Mucosa of stomach (tissue), 1 donor: ENCODE measurements around the gene SLC34A2.
"Not testable (repeated sequence)": the region's sequence is repeated elsewhere in the genome, so short reads cannot be mapped to it uniquely, and the experiment has no call there.

ENCODE experiments used
- H3K27me3 ChIP-seq: one replicate; pipeline ENCODE4 v1.7.0; 2013; ENCODE audit warnings: mild to moderate bottlenecking, low read length; ENCODE audit not compliant: control insufficient read depth, insufficient read depth
- H3K36me3 ChIP-seq: one replicate; pipeline ENCODE4 v1.7.0; 2013; ENCODE audit warnings: low read length; ENCODE audit not compliant: control insufficient read depth, insufficient read depth
- H3K4me1 ChIP-seq: one replicate; pipeline ENCODE4 v1.7.0; 2013; ENCODE audit warnings: mild to moderate bottlenecking, low read length; ENCODE audit not compliant: control insufficient read depth, insufficient read depth
- H3K4me3 ChIP-seq: one replicate; pipeline ENCODE4 v1.7.0; 2013; ENCODE audit warnings: low read length
- H3K9ac ChIP-seq: one replicate; pipeline ENCODE4 v1.7.0; 2013; ENCODE audit warnings: mild to moderate bottlenecking, low read length, moderate library complexity
- H3K9me3 ChIP-seq: one replicate; pipeline ENCODE4 v1.7.0; 2013; ENCODE audit warnings: mild to moderate bottlenecking, low read length, moderate library complexity; ENCODE audit not compliant: control insufficient read depth
- donor health status: Pancreatic carcinoma.

The SLC34A2 gene

DNA sequence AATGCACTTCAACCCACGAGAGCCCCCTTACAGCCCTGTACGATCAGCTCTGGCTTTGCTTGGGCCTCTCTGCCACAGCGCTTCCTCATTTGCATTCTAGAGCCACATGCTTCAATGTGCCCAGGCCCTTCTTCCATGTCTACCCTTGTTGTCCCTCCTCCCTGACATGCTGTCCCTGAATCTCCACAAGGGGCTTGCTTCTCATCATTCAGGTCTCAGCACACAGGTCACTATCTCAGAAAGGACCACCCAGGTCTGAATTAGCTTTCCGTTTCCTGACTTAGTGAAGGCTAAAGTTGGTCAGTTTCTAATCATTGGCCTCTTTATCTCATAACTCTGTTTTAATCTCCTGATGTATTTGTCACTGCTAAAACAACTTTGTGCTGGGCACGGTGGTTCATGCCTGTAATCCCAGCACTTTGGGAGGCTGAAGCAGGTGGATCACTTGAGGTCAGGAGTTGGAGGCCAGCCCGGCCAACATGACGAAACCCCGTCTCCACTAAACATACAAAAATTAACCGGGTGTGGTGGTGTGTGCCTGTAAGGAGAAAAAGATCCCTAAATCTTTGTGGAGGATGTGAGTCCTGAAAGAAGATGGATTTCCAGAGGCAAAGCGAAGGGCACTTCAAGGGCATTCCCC lies 17.9 kb upstream of the SLC34A2 start:
- Histone ChIP-seq H3K9ac (no peak overlapping the region), H3K4me3 (no peak overlapping the region), H3K27me3 (no peaks in the 10 kb centered on the region), H3K9me3 (no peaks in the 10 kb centered on the region), H3K4me1 (peaks cover 14% of the 10 kb centered on the region), H3K36me3 (no peaks in the 10 kb centered on the region)

- no peaks in the 10 kb centered on the region for H3K36me3 ChIP-seq
- no peak overlapping the region for H3K4me3 ChIP-seq
- peaks cover 13% of the 10 kb centered on the region for H3K4me1 ChIP-seq
- no peaks in the 10 kb centered on the region for H3K27me3 ChIP-seq
- no peaks in the 10 kb centered on the region for H3K9me3 ChIP-seq
- no peak overlapping the region for H3K9ac ChIP-seq
These were observed 17.4 kb upstream of the SLC34A2 start for GRCh38 chr4:25638221-25638601.

GRCh38 chr4:25638806-25639205 lies 16.8 kb upstream of the SLC34A2 start:
- H3K4me3 ChIP-seq = no peak overlapping the region
- H3K9ac ChIP-seq = no peak overlapping the region
- no peaks in the 10 kb centered on the region for H3K9me3 ChIP-seq
- H3K36me3 ChIP-seq = no peaks in the 10 kb centered on the region
- no peaks in the 10 kb centered on the region for H3K27me3 ChIP-seq
- H3K4me1 ChIP-seq = peaks cover 13% of the 10 kb centered on the region

- Histone ChIP-seq H3K4me3 (no peak overlapping the region), H3K36me3 (no peaks in the 10 kb centered on the region), H3K4me1 (no peaks in the 10 kb centered on the region), H3K27me3 (peaks cover 16% of the 10 kb centered on the region), H3K9ac (no peak overlapping the region), H3K9me3 (no peaks in the 10 kb centered on the region)
These were observed 5.3 kb upstream of the SLC34A2 start for GRCh38 chr4:25650311-25650710.

DNA sequence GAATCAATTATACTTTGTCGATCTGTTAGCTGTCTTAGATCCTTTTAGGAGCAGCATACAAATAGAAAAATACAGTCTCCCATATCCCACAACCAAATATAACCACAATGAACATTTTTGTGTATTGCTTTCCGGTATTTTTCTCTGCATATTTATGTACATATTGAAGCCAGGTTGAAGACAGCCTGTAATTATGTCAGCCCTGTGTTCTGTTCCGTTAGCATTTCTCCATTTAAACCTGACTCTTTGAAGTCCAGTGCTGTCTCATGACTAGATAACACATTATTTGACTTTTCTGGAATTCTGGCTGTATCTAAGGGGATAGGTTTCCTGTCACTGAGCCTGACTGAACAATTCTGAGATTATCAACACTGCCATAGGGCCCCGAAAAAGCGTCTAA lies 4.0 kb upstream of the SLC34A2 start:
- peaks cover 29% of the 10 kb centered on the region for H3K27me3 ChIP-seq
- no peak overlapping the region for H3K9ac ChIP-seq
- H3K4me3 ChIP-seq = no peak overlapping the region
- no peaks in the 10 kb centered on the region for H3K9me3 ChIP-seq
- H3K4me1 ChIP-seq = peaks cover 6% of the 10 kb centered on the region
- no peaks in the 10 kb centered on the region for H3K36me3 ChIP-seq

DNA sequence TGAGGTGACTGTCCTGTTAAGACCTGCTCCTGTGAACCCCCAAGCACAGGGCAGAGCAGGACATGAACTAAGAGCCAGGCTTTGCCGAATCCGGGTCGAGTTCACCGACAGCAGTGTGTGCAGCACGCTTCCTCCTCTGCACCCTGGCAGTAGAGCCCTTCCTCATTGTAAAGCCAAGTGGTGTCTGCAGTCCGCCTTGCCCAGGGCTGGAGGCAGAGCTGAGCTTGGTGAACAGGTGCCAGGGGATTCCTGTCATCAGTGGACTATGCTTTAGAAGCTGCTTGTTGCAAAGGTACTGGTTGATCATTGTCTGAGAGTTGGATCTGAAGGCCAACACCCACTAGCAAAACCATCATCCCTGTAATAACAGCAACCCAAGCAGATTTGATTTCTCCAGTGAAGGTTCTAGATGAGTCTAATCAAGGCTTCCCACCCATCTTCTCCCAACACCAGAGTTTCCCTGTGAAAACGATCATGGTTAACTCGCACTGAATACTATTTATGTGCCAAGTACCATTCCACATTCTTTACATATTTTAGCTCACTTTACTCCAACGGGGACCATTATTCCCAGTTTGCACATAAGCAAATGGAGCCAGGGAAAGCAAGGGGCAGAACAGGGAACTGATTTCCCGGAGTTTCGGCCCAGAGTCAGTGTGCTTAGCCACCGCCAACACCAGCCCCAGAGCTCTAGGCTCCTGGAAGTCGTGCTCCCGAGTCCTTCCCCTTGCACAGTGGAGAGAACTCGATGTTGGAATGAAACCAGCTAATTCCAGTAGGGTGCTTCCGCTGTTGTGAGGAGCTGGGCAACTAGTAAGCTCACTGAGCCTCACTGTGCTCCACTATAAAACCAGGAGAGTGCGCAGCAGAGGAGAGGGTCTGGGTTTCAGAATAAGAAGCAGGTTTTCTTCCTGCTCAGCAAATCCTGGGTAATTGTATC lies 1.4 kb upstream of the SLC34A2 start:
- H3K4me3 ChIP-seq = no peak overlapping the region
- H3K9me3 ChIP-seq = no peaks in the 10 kb centered on the region
- H3K9ac ChIP-seq = no peak overlapping the region
- H3K27me3 ChIP-seq = peaks cover 29% of the 10 kb centered on the region
- H3K36me3 ChIP-seq = no peaks in the 10 kb centered on the region
- H3K4me1 ChIP-seq = peaks cover 6% of the 10 kb centered on the region

DNA sequence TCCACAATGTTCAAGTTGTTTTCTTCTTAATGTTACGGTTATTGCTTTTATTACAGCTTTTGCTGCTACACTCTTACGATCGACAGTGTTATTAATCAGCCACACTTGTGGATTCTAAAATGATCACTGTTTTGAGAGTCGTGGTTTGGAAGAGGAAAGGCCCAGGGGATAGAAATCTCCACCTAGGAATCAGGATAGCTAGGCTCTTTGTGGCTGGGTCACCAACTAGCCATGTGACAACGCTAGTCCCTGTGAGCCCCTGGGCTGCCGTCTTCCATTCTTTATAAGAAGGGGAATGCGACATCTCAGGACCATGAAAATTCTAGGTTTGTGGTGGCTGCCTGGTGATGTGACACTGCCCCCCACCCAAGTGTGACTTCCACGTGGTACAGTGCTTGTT lies 380 bp downstream of the SLC34A2 start:
- H3K4me3 ChIP-seq = no peak overlapping the region
- H3K9ac ChIP-seq = no peak overlapping the region
- H3K27me3 ChIP-seq = peaks cover 29% of the 10 kb centered on the region
- H3K36me3 ChIP-seq = no peaks in the 10 kb centered on the region
- peaks cover 6% of the 10 kb centered on the region for H3K4me1 ChIP-seq
- H3K9me3 ChIP-seq = no peaks in the 10 kb centered on the region

- H3K9ac ChIP-seq = no peak overlapping the region
- peaks cover 6% of the 10 kb centered on the region for H3K4me1 ChIP-seq
- H3K27me3 ChIP-seq = peaks cover 29% of the 10 kb centered on the region
- H3K36me3 ChIP-seq = no peaks in the 10 kb centered on the region
- H3K9me3 ChIP-seq = no peaks in the 10 kb centered on the region
- H3K4me3 ChIP-seq = no peak overlapping the region
These were observed 2.7 kb downstream of the SLC34A2 start for GRCh38 chr4:25658357-25658771.

DNA sequence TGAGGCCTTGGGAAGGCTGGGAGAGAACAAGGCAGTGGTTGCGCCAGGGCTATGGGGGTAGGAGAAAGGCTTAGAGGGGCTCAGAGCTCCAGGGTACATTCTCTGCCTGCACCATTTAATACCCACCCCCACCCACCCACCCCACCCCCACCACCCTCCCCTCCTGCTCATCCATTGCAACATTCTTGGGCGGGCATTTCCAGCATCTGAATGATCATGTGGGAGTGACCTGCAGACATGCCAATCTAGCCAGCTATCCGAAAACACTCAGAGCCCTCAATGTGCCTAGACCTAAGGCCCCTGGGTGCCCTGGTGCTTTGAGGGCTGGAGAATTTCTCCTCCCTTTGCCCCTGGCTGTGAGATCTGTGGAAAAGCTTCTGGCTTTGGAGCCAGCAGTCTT lies 3.1 kb downstream of the SLC34A2 start:
- no peaks in the 10 kb centered on the region for H3K36me3 ChIP-seq
- H3K27me3 ChIP-seq = peaks cover 27% of the 10 kb centered on the region
- peaks cover 6% of the 10 kb centered on the region for H3K4me1 ChIP-seq
- no peak overlapping the region for H3K9ac ChIP-seq
- no peaks in the 10 kb centered on the region for H3K9me3 ChIP-seq
- H3K4me3 ChIP-seq = no peak overlapping the region

DNA sequence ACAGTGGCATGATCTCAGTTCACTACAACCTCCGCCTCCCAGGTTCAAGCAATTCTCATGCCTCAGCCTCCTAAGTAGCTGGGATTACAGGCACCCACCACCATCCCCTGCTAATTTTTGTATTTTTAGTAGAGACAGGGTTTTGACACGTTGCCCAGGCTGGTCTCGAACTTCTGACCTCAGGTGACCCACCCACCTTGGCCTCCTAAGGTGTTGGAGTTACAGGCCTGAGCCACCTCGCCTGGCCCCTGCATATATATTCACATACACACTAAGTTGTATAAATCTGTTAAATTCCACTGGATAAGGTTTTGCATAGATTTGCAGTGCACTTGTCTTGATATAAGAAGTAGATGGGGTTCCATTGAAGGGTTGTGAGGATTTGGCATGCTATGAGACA lies 5.8 kb downstream of the SLC34A2 start:
- H3K36me3 ChIP-seq, H3K4me3 ChIP-seq, H3K4me1 ChIP-seq, H3K9ac ChIP-seq, H3K9me3 ChIP-seq, H3K27me3 ChIP-seq: not testable (repeated sequence)

GRCh38 chr4:25662306-25662705 lies 6.7 kb downstream of the SLC34A2 start:
- Histone ChIP-seq H3K4me3 (no peak overlapping the region), H3K9ac (no peak overlapping the region), H3K27me3 (no peaks in the 10 kb centered on the region), H3K4me1 (no peaks in the 10 kb centered on the region), H3K9me3 (no peaks in the 10 kb centered on the region), H3K36me3 (no peaks in the 10 kb centered on the region)

DNA sequence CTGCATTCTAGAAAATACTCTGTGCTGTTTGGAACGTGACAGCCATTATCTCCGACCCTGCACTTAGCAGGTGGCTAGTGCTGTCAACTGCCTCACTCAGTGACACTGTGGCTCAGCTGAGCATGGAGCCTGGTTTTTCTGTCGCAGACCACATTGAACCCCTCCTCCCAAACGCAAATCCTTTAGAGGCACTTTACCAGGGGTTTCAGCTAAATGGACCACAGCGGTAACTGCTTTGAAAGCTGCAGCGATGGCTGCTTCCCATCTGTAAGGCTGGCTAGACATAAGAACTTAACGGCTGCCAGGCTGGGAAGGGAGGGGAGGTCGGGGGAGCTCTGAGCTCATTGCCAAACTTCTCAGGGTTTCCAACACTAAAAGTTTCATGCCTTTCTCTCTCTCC lies 8.1 kb downstream of the SLC34A2 start:
- Histone ChIP-seq H3K36me3 (no peaks in the 10 kb centered on the region), H3K4me3 (no peak overlapping the region), H3K9ac (no peak overlapping the region), H3K9me3 (no peaks in the 10 kb centered on the region), H3K27me3 (no peaks in the 10 kb centered on the region), H3K4me1 (no peaks in the 10 kb centered on the region)
